ENCODE results near the gene LTC4S.

Gene LTC4S

GRCh38 chr5:179822444-179822990 lies 28.7 kb downstream of the LTC4S start:
- POLR2A ChIA-PET = interaction anchor here (0.6 to 1.8 kb wide), 5 partner anchors 10 to 27 kb away, joined by 3 to 6 read pairs (median 3); no protein-coding TSS in a partner anchor
- TF ChIP-seq CTCF (IDR thresholded peaks at IDR 0.05; ENCODE audit: insufficient read depth, low read length, missing control alignments) = no peak
- CTCF ChIA-PET = interaction anchor here (0.6 to 1.8 kb wide), 3 partner anchors 15 to 26 kb away, joined by 3 to 6 read pairs (median 5); no protein-coding TSS in a partner anchor
- peak overlapping the region; percentile 86 for H3K4me3 ChIP-seq (ENCODE audit: low read depth, low read length)
- no peak for DNase-seq (ENCODE audit: low read depth, low spot score)

DNA sequence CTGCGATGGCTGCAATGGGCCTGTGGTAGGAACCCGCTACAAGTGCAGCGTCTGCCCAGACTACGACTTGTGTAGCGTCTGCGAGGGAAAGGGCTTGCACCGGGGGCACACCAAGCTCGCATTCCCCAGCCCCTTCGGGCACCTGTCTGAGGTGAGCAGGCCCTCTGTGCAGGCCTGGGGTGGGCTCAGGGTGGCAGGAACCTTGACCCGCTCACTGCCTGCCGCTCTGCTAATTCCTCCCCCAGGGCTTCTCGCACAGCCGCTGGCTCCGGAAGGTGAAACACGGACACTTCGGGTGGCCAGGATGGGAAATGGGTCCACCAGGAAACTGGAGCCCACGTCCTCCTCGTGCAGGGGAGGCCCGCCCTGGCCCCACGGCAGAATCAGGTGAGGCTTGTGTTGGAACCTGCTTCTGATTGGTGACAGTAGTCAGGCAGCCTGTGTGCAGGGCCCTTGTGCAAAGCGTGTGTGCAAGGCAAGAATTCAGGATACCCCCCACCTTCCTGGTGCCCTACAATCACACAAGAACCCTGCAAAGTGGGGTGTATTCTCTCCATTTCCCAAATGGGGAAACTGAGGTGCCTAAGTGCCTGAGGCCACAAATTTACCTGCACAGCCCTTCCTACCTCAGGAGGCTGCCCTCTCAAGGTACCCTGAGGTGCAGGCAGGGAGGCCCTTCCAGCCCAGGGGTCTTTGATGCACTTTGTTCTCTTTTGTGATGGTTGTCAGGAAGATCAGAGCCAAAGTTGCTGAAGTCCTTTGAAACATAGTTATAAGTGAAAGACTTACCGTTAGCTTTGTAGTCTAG lies 30.4 kb downstream of the LTC4S start:
- no peak for TF ChIP-seq CTCF (IDR thresholded peaks at IDR 0.05; ENCODE audit: insufficient read depth, low read length, missing control alignments)
- DNase-seq (ENCODE audit: low read depth, low spot score) = no peak
- ChIA-PET POLR2A (interaction anchor here (1.1 kb wide), 1 partner anchor 28 kb away, joined by 3 read pairs; no protein-coding TSS in a partner anchor), CTCF (interaction anchor here (0.7 kb wide), 1 partner anchor 44 kb away, joined by 3 read pairs; no protein-coding TSS in a partner anchor)
- no peak overlapping the region for H3K4me3 ChIP-seq (ENCODE audit: low read depth, low read length)

GRCh38 chr5:179824745-179825112 lies 30.9 kb downstream of the LTC4S start:
- no peak for TF ChIP-seq CTCF (IDR thresholded peaks at IDR 0.05; ENCODE audit: insufficient read depth, low read length, missing control alignments)
- CTCF ChIA-PET = interaction anchor here (0.7 to 1.6 kb wide), 2 partner anchors 13 to 43 kb away, joined by 3 to 5 read pairs; no protein-coding TSS in a partner anchor
- POLR2A ChIA-PET = no interaction called here
- no peak overlapping the region for H3K4me3 ChIP-seq (ENCODE audit: low read depth, low read length)
- no peak for DNase-seq (ENCODE audit: low read depth, low spot score)

DNA sequence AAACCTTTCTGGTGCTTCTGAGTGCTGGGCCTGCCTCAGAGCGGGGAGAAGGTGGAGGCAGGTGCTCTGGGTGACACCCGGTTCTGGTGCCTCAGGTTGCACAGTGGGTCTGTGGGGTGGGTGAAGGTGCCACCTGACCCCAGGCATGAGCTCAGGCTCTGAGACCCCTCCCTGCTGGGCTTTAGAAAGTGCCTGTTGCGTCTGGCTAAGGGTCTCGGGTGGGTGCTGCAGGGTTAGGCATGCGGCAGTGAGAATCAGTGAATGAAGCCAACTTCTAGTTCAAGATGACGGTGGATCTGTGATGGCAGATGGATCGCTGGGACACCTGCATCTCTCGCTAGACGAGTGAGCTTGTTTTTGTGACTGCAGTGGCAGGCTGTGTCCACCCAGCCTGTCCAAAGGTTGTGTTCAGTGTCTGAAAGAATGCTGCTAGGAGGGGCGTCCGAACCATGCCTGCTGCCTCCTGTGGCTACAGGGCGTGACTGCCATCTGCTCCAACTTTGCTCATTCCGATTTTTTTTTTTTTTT lies 31.9 kb downstream of the LTC4S start:
- no peak for DNase-seq (ENCODE audit: low read depth, low spot score)
- H3K4me3 ChIP-seq (ENCODE audit: low read depth, low read length) = no peak overlapping the region
- POLR2A ChIA-PET = interaction anchor here (0.9 to 1.1 kb wide), 2 partner anchors 12 to 202 kb away, joined by 3 read pairs; no protein-coding TSS in a partner anchor
- CTCF ChIA-PET = interaction anchor here (1.5 to 1.6 kb wide), 2 partner anchors 12 kb away, joined by 4 to 5 read pairs; no protein-coding TSS in a partner anchor
- TF ChIP-seq CTCF (IDR thresholded peaks at IDR 0.05; ENCODE audit: insufficient read depth, low read length, missing control alignments) = no peak

DNA sequence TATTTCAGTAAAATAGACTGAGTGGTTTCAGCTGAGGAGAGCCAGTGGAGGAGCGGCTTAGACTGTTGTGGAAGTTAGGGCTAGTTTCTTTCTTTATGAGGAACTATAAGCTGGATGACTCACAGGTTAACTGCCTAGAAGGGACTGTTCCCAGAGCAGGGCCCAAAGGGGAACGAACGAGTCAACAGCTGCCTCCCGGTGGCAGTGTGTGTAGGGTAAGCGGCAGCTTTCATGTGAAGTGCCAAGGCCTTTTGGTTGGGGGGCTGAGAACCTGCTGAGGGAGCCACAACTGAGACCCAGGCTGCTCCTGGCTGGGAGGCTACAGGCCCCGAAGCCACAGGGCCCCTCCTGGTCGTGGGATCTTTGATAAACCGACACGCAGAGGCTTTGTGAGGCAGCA lies 33.9 kb downstream of the LTC4S start:
- CTCF ChIA-PET = interaction anchor here (0.8 to 1.4 kb wide), 3 partner anchors 25 to 78 kb away, joined by 3 to 7 read pairs (median 5); no protein-coding TSS in a partner anchor
- H3K4me3 ChIP-seq (ENCODE audit: low read depth, low read length) = no peak overlapping the region
- TF ChIP-seq CTCF (IDR thresholded peaks at IDR 0.05; ENCODE audit: insufficient read depth, low read length, missing control alignments) = no peak
- POLR2A ChIA-PET = interaction anchor here (1.2 kb wide), 1 partner anchor 11 kb away, joined by 3 read pairs; no protein-coding TSS in a partner anchor
- no peak for DNase-seq (ENCODE audit: low read depth, low spot score)
